H1 (cell line): ENCODE measurements around the gene RBM15.
A peak's percentile ranks its signal among the peaks of the same experiment; 100 is the strongest.

Experiments used
- EZH2 ChIP-seq: fragments of 200-600 bp; sonication (generic); IDR thresholded peaks from 2 replicates; pipeline ENCODE4 v1.7.1; 2012; ENCODE audit warnings: low read depth, mild to moderate bottlenecking, moderate library complexity, low read length, inconsistent platforms; ENCODE audit not compliant: severe bottlenecking
- KDM1A ChIP-seq: fragments of 200-600, 300-600 bp; sonication (generic); IDR thresholded peaks from 2 replicates; pipeline ENCODE4 v1.7.1; 2016; ENCODE audit warnings: mild to moderate bottlenecking, low read length, borderline replicate concordance
- MAFK ChIP-seq: IDR thresholded peaks from 2 replicates; pipeline ENCODE4 v1.6.1; 2012; ENCODE audit warnings: low read depth, mild to moderate bottlenecking, improper control_type of control experiment, low read length
- POLR2AphosphoS5 ChIP-seq: IDR thresholded peaks from 2 replicates; pipeline ENCODE4 v1.6.1; 2011; ENCODE audit warnings: low read depth, low read length
- RAD21 ChIP-seq, 2 experiments: IDR thresholded peaks in 1 of 2; conservative IDR thresholded peaks in 1 of 2; 2 replicates each; pipeline ENCODE4 v1.6.1; 2011; ENCODE audit warnings: low read depth in 2 of 2, low read length in 2 of 2, improper control_type of control experiment in 1 of 2, inconsistent platforms in 1 of 2, mild to moderate bottlenecking in 1 of 2, moderate library complexity in 1 of 2
- TF ChIP-seq, protein P1 (sequence below), 3 experiments: IDR thresholded peaks; 1 replicate in 2 of 3; 2 replicates in 1 of 3; pipeline versions ENCODE4 v1.5.1 to v1.6.1; 2011; ENCODE audit warnings: low read length in 3 of 3, mild to moderate bottlenecking in 3 of 3, inconsistent platforms in 2 of 3, low read depth in 1 of 3, moderate library complexity in 1 of 3; ENCODE audit not compliant: insufficient read depth in 1 of 3; ENCODE audit errors: control extremely low read depth in 1 of 3

- TF ChIP-seq KDM1A (no peak), EZH2 (no peak), RAD21 (IDR thresholded peaks at IDR 0.05 in 1 of 2, conservative IDR thresholded peaks at IDR 0.05 in 1 of 2; ENCODE audit: low read depth in 2 of 2, low read length in 2 of 2) (peak in 1 of 2 experiments; percentile 8; a peak in 1 of 4 replicates), POLR2AphosphoS5 (no peak), MAFK (no peak)
- TF ChIP-seq, protein P1, sequence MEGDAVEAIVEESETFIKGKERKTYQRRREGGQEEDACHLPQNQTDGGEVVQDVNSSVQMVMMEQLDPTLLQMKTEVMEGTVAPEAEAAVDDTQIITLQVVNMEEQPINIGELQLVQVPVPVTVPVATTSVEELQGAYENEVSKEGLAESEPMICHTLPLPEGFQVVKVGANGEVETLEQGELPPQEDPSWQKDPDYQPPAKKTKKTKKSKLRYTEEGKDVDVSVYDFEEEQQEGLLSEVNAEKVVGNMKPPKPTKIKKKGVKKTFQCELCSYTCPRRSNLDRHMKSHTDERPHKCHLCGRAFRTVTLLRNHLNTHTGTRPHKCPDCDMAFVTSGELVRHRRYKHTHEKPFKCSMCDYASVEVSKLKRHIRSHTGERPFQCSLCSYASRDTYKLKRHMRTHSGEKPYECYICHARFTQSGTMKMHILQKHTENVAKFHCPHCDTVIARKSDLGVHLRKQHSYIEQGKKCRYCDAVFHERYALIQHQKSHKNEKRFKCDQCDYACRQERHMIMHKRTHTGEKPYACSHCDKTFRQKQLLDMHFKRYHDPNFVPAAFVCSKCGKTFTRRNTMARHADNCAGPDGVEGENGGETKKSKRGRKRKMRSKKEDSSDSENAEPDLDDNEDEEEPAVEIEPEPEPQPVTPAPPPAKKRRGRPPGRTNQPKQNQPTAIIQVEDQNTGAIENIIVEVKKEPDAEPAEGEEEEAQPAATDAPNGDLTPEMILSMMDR (IDR thresholded peaks at IDR 0.05; ENCODE audit: control extremely low read depth in 1 of 3, insufficient read depth in 1 of 3, low read depth in 1 of 3, low read length in 3 of 3) = 0 out of 4 replicates have a peak, but pooled peaks of 1 of the 3 experiments have one; percentile 3
Observed at GRCh38 chr1:110309767-110310166, 29.4 kb upstream of the RBM15 start.
